CD4-positive, alpha-beta T cell treated with Interleukin-10 for 1 hour (primary cell): ENCODE results near the gene ADORA2A.

Experiments
- DNase-seq: peaks from one replicate; pipeline ENCODE4 v3.0.0-alpha.2; 2020

Gene ADORA2A

GRCh38 chr22:24427500-24428164, at the start of gene ADORA2A:
Gene ADORA2A, plus strand, starts transcription at chr22:24427599. Its CDS starts 5,806 bp downstream, at chr22:24433405.
- DNase-seq = peak; percentile 87

DNA sequence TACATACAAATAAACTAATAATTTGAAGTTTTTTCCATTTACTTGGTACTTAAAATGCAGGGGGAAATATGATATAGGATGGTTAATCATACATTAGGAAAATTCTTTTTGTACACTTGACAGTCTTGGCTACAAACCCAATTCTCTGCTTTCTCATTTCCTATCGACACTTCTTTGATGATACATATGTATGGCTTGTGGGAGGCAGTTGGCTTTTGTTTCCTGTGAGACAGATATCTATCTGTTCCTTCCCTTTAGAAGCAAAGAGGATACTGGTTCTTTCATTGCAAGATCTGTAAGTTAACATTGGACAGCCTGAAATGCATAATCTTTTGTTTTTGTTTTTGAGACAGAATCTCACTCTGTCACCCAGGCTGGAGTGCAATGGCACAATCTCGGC, 47.9 kb upstream of the ADORA2A start:
- DNase-seq = no peak

DNA sequence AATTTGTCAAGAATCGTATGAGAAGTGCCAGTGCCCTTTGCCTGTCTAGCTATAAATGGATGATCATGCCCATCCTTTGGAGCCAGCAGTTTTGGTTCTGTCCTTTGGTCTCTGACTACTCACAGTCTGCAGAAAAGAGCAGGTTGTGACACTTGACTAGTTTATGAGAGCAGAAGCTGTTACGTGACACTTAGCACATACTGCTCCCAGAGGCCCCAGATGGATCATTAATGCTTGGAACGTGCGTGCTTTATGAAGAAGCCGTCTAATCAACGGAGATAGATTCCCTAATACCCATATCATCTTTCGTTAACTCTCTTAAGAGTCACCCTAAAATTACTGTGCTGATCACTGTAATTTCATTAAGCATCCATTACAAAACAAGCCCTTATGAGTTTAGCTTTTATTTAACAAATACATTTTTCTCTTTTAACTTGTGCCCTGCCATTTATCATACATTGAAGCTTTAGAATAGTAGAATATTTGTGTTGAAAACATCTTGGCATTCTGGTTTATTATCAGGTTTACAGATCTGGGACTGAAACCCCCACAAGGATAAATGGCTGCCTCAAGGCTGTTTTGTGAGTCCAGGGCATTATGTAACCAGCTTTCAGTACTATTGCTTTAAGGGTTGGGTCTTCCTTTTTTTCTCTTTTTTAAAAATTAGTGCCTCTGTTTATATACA, 47.0 kb upstream of the ADORA2A start:
- DNase-seq = no peak

- no peak for DNase-seq
Observed at GRCh38 chr22:24380905-24381230, 46.5 kb upstream of the ADORA2A start.

DNA sequence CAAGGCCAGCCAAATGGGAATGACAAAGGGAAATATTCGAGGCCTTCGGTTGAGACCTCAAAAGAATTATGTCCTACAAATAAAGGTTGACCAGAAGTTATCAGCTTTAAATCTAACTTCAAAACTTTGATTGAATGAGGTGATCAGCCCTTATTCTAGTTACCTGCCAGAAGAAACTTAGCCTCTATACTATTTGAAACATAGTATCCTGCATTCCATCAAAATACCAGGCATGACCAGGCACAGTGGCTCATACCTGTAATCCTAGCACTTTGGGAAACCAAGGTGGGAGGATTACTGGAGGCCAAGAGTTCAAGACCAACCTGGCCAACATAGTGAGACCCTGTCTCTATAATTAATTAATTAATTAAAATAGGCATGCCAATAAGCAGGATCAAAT, 44.3 kb upstream of the ADORA2A start:
- no peak for DNase-seq

- DNase-seq = no peak
Observed at GRCh38 chr22:24384131-24384530, 43.3 kb upstream of the ADORA2A start.

- DNase-seq = no peak
Observed at GRCh38 chr22:24386937-24387471, 40.4 kb upstream of the ADORA2A start.

DNA sequence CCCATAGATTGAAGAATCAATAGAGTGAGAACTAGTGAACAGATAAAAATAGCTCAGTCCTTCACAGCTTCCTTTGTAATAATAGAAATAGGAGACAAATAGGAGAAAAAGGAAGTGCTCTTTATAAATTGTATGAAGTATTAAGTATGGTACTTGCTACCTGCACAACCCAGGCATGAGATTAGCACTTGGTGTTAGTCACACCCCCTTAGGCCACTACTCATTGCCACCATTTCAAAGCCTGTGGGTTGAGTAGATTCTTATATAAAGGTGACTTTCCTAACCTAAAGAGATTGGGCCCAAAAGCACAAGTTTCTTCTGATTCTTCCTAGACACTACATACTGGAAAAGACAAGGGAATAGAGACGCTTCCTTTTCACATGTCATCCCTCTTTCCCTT, 37.7 kb upstream of the ADORA2A start:
- no peak for DNase-seq

DNA sequence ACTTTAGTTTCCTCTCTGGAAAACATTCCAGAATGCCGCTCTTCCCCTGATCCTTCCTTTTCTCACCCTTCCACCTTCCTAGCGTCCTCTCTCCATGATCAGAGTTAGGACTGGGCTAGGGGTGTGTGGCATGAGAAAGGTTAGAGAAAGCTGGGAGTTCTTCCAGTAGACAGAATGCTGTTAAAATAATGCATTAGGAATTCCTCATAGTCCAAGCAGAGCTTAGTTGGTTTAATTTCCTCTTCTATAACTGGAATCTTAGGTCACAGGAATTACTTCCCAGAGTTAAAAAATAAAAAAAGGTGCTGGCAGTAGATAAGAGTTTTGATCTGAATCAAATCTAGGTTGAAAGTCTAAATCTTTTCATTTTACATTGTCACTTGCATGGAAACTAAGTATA, 37.2 kb upstream of the ADORA2A start:
- no peak for DNase-seq

- no peak for DNase-seq
Observed at GRCh38 chr22:24390576-24390975, 36.8 kb upstream of the ADORA2A start.

DNA sequence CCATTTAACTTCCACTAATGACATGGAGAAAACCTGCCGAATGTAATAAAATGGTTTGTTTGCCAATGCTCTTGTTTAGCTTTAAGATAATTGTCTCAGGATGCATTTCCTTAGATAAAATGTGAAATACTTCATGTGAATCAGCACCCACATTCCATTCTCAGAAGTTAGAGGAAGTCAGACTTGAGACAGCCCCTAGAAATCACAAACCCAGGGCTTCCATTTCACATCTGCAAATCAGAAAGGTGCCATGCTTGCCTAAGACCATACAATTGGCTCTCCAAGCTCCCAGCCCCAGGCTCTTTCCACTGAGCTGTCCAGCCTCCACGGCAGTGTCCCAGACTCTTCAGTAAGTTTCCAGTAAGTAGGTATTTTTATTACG, 35.6 kb upstream of the ADORA2A start:
- DNase-seq = no peak

GRCh38 chr22:24392218-24392931, 35.0 kb upstream of the ADORA2A start:
- DNase-seq = no peak

- no peak for DNase-seq
Observed at GRCh38 chr22:24393012-24393559, 34.3 kb upstream of the ADORA2A start.

GRCh38 chr22:24393848-24394247, 33.6 kb upstream of the ADORA2A start:
- no peak for DNase-seq

DNA sequence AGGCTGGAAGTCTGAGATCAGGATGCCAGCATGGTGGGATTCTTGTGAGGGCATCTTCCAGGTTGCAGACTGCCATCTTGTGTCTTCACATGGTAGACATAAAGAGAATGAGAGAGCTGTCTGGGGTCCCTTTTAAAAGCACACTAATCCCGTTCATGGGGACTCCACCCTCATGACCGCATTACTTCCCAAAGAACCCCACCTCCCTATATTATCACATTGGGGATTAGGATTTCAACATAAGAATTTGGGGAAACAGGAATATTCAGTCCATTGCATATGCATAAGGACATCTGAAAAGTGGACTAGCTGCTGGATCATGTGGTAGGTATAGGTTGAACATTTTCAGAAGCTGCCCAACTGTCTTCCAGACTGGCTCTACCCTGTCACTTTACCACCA, 33.1 kb upstream of the ADORA2A start:
- no peak for DNase-seq

- DNase-seq = no peak
Observed at GRCh38 chr22:24398409-24398808, 29.0 kb upstream of the ADORA2A start.

- no peak for DNase-seq
Observed at GRCh38 chr22:24400034-24400725, 27.2 kb upstream of the ADORA2A start.

DNA sequence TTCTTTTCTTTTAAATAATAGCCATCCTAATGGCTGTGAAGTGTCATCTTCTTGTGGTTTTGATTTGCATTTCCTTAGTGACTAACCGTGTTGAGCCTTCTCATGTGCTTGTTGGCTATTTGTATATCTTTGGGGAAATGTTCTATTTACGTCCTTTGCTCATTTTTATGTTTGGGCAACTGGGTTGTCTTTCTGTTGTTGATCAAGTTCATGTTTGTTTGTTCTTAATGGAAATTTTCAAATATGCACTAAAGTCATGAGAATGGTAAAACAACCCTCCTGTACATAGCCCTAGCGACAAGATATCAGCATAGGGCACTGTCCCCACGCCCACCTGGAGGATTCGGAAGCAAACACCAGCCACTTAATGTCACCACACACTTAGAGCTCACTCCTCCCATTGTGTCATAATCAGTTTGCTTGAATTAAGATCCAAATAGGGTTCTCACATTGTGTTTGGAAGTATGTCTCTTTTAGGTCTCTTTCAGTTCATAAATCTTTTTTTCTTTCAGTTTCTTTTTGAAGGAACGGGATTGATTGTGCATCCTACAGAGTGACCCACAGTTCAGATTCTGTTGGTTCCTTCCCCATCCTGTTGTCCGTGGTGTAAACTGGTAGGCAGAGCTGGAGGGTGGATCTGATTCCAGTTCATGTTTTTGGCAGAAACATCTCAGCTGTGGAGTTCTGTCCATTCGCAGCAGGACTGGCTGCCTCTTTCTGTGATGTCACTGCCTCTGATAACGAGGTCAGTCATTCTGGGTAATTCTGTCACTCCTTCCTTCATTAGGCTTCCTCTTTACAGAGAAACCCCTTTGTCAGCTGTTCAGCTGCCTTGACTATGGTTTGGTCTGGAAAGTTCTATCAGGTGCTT, 26.4 kb upstream of the ADORA2A start:
- peak; percentile 11 for DNase-seq

DNA sequence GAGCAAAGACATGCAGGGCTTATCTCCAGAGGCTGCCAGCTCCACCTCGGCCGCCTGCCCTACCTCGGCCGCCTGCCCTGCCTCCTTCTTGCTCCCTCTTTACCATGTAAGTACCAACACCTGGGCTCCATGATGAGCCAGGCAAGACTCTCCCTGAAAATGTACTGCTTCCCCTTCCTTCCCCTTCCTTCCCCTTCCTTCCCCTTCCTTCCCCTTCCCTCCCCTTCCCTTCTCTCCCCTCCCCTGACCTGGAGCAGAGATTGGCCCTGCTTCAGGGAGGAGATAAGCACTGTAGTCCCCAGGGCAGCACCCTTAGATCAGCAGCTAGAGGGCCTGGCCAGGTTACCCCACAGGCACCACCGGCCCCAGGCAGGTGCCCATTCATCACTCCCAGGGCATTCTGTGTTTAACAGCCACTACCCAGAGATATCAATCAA, 25.4 kb upstream of the ADORA2A start:
- no peak for DNase-seq

GRCh38 chr22:24402460-24403192, 24.8 kb upstream of the ADORA2A start:
- DNase-seq = no peak

- no peak for DNase-seq
Observed at GRCh38 chr22:24403346-24403745, 24.1 kb upstream of the ADORA2A start.
